ENCODE measurements around the gene RTCB.

Gene RTCB

GRCh38 chr22:32411829-32412592 lies at the start of gene RTCB:
TSS of gene RTCB (minus strand) at chr22:32412247. CDS start at chr22:32412156, 91 bp downstream.
- peak; percentile 61 for DNase-seq (ENCODE audit: low spot score)

DNA sequence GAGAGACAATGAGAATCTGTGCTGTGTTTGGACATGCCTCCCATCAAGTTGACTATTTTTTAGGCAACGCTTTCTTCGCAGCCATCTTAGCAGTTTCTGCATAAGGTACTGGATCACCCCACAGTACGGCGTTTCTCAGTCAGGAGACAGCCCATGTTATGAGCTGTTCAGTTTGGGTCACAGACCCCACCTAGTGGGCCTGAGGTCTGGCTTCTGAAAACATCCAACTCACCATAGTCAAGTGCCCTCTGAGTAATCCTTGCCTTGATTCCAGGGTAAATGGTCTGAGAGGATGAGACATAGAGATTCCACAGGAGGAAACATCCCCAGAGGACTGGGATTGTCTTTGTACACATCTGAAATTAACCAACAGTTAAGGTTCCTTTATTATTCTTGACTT lies 45.0 kb upstream of the RTCB start:
- DNase-seq (ENCODE audit: low spot score): no peak

DNA sequence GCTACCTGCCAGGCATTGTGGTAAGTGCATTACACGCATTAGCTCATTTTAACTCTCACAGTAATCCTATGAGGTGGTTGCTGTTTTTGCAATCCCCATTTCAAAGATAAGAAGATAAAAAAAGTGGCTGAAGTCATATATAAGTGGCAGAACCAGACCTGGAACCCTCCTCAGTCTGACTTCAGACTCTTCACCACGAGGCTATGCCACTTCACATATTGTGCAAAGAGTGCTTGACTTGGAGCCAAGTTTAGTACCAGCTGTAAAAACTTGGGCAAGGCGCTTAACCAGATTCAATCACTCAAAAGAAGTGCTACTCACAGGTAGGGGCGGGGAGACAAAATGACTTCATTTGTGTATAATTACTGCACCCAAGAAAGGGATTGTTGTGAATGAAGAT lies 36.9 kb upstream of the RTCB start:
- no peak for DNase-seq (ENCODE audit: low spot score)

GRCh38 chr22:32446321-32446720 lies 34.3 kb upstream of the RTCB start:
- no peak for DNase-seq (ENCODE audit: low spot score)

- peak; percentile 6 for DNase-seq (ENCODE audit: low spot score)
Observed at GRCh38 chr22:32444068-32444467, 32.0 kb upstream of the RTCB start.

GRCh38 chr22:32430352-32430751 lies 18.3 kb upstream of the RTCB start:
- DNase-seq (ENCODE audit: low spot score): no peak

DNA sequence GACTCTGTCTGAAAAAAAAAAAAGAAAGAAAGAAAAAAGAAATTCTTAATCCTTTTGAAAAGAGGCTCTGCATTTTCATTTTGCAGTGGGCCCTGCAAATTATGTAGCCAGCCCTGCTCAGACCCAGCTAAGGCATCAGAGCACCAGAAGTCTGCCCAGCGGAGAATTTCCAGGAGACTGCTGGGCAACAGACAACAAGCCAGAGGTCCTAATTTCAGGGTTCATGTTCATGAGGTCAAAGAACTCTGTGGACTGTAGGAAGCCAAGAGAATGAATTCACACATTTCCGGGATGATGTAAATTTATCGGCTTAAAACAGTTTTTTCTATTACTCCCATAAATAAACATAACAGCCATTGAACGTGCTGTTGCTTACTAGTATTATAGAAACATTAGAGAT lies 14.8 kb upstream of the RTCB start:
- DNase-seq (ENCODE audit: low spot score): no peak

GRCh38 chr22:32423664-32424063 lies 11.6 kb upstream of the RTCB start:
- no peak for DNase-seq (ENCODE audit: low spot score)

- DNase-seq (ENCODE audit: low spot score): no peak
Observed at GRCh38 chr22:32422062-32422461, 10.0 kb upstream of the RTCB start.

DNA sequence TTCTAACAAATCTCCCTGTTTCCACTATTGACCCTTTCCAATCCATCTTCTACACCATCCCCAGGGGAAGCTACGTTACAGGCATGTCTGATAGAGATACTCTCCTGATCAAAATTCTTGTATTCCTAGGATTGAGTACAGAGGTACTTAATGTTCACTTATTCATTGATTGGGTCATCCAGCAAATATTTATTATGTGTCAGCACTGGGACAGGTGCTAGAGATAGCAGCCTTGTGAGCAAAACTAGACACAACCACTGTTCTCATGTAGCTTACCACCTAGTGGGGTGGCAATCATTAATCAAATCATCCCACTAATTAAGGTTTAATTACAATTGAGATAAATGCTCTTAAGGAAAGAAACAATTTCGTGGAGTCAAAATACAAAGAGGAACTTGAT lies 9.4 kb upstream of the RTCB start:
- no peak for DNase-seq (ENCODE audit: low spot score)

DNA sequence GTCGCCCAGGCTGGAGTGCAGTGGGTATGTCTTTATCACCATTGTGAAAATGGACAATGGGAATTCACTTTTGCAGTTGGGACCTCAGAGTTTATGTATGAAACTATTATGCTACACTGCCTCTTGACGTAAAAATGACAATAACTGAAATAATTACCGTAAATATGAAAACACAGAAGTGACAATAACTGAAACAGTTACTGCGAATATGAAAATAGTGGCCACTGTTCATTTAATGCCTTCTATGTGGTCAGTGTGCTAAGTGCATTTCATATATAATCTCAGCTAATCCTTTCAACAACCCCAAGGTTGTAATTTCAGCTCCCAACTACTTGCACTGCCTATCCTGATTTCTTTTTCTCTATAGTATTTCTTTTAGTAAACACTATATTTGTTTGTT lies 5.9 kb upstream of the RTCB start:
- no peak for DNase-seq (ENCODE audit: low spot score)

GRCh38 chr22:32416556-32417085 lies 4.6 kb upstream of the RTCB start:
- no peak for DNase-seq (ENCODE audit: low spot score)

DNA sequence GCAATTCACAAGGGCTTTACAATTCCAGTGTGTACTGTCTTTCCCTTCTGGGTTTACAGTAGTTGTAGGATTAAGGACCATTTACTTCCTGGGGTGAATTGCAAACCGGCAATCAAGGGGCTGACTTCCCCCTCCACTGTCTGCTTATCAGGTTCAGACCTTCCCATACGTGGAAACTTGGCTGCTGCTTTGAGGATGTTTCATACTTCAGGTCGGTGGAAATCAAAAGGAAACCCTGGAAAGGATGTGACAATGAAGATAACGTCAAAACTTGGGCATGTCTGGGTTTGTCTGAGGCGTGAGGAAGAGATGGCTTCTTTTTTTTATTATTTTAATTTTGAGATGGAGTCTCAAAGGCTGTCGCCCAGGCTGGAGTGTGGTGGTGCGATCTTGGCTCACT lies 2.1 kb upstream of the RTCB start:
- DNase-seq (ENCODE audit: low spot score): no peak

DNA sequence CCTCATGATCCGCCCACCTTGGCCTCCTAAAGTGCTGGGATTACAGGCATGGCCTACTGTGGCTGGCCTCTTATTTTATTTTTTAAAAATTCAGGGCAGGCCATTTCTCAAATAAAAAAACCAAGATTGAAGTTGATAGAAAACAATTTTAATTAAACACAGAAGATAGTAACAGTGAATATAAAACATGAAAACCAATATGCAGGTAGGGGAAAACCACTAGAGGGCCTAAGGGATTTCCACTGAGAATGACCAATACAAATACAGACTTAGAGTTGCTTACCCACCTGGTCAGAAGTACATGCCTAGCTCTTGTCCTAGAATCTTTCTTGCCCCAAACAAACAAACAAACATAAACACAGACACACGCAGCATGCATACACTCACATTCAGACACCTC lies 1.7 kb upstream of the RTCB start:
- DNase-seq (ENCODE audit: low spot score): no peak

- DNase-seq (ENCODE audit: low spot score): no peak
Observed at GRCh38 chr22:32411402-32411801, 645 bp downstream of the RTCB start.

DNA sequence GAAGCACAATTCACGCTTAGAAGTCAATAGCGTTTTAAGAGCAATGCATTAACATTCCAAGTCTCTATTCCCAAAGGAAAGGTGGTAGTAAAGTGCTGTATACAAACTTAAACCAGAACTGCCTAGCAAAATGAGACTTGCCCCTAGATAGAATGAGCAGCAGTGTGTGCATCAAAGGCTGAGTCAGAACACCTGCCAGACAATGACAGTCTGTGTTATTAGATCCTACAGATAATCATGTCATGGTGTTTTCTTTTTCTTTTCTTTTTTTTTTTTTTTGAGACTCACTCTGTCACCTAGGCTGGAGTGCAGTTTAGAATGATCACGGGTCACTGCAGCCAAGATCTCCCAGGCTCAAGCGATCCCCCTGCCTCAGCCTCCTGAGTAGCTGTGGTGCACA lies 1.6 kb downstream of the RTCB start:
- DNase-seq (ENCODE audit: low spot score): no peak

GRCh38 chr22:32409977-32410376 lies 2.1 kb downstream of the RTCB start:
- no peak for DNase-seq (ENCODE audit: low spot score)

DNA sequence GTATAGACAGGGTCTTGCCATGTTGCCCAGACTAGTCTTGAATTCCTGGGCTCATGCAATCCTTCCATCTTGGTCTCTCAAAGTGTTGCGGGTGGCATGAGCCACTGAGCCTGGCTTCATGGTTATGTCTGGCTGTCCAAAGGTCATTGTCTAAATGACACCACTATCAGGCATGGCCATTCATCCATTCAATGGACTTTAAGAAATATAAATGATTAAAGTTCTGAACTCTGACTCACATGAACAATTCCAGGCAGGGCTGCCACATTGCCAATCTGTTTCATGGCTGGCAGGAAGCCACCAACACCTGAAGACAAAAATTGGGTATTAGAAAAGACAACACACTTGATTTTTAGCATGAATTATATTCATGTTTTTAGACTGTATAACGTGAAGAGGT lies 4.1 kb downstream of the RTCB start:
- no peak for DNase-seq (ENCODE audit: low spot score)

DNA sequence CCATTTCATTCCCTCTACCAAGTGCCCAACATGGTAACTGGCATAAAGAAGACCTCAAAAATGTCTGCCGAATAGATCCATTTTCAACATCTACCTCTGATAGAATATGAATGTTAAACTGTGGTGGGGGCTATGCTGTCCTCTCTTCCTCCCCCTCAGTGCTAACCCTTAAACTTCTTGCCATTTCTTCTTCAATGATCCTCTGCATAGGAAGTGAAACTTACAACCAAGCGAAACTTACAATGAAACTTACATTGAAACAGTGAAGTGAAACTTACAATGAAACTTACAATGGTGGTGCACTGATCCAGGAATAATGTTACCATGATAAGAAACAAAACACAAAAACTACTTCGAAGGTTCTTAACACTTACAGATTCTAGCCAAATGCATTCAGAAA lies 4.7 kb downstream of the RTCB start:
- no peak for DNase-seq (ENCODE audit: low spot score)

- DNase-seq (ENCODE audit: low spot score): no peak
Observed at GRCh38 chr22:32404021-32404420, 8.0 kb downstream of the RTCB start.

- DNase-seq (ENCODE audit: low spot score): no peak
Observed at GRCh38 chr22:32401486-32401885, 10.6 kb downstream of the RTCB start.

- no peak for DNase-seq (ENCODE audit: low spot score)
Observed at GRCh38 chr22:32396746-32397145, 15.3 kb downstream of the RTCB start.

GRCh38 chr22:32396255-32396654 lies 15.8 kb downstream of the RTCB start:
- DNase-seq (ENCODE audit: low spot score): no peak

- no peak for DNase-seq (ENCODE audit: low spot score)
Observed at GRCh38 chr22:32395107-32395506, 16.9 kb downstream of the RTCB start.
